Left colon (tissue), 2 donors: ENCODE data around the gene FOXC1. TPM values are rescaled to one million over a fixed set of nuclear protein-coding genes. Genes with fewer than 3 reads are reported as not detected.

Source experiments
- ATAC-seq: fragments of 200-7000 bp; cut with Tn5 transposase; one replicate; pipeline ENCODE4 v1.9.1; 2020; ENCODE audit warnings: mild to moderate bottlenecking, moderate library complexity
- DNase-seq, 2 donors: peaks; one replicate each; pipeline ENCODE4 v3.0.0-alpha.2; 2020
- intact Hi-C, 2 donors: fragments of 100-400 bp; cut with DNase I in 1 of 2; cut with micrococcal nuclease in 1 of 2; formaldehyde crosslinking; loops; one replicate each; pipeline versions ENCODE4 v1.11.2 to v1.14.0; 2022; cut with DNase I, micrococcal nuclease
- total RNA-seq, 2 donors: library from RNA; stranded (reverse); fragmentation: NEBNext Ultra II Directional; extraction: Animal tissue kit (Norgen Biotek cat#: 25700); gene quantifications; one replicate each; pipeline ENCODE4 v1.2.1, GENCODE V29; 2021
- donor health status: DM: no; HTN: no; CAD: no.
- donor health status: DM: yes; HTN: yes; CAD: no.

FOXC1 gene
- total RNA-seq, 2 donors from 2014 or later = 0.82 to 1.5 TPM

GRCh38 chr6:1596088-1596852, 13.4 kb upstream of the FOXC1 start:
- intact Hi-C loops = loop anchor here in 1 of 2 donors (5.0 to 10.0 kb wide), 3 partner anchors 601 to 1159 kb away; partner anchors contain the start of gene MYLK4
- ATAC-seq (peak; percentile 79), DNase-seq (peak in 1 of 2 donors; percentile 59)

- ATAC-seq (no peak), DNase-seq (no peak)
- intact Hi-C loops = loop anchor here in 1 of 2 donors (5.0 to 10.0 kb wide), 3 partner anchors 600 to 1158 kb away; partner anchors contain the start of gene MYLK4
Measured at GRCh38 chr6:1597121-1597744, 12.5 kb upstream of the FOXC1 start.

GRCh38 chr6:1597924-1598323, 11.8 kb upstream of the FOXC1 start:
- DNase-seq = no peak
- intact Hi-C loops = loop anchor here in 1 of 2 donors (5.0 to 10.0 kb wide), 3 partner anchors 599 to 1157 kb away; partner anchors contain the start of gene MYLK4

GRCh38 chr6:1598433-1598832, 11.3 kb upstream of the FOXC1 start:
- intact Hi-C loops = loop anchor here in 1 of 2 donors (5.0 to 10.0 kb wide), 3 partner anchors 599 to 1156 kb away; partner anchors contain the start of gene MYLK4

More at GRCh38 chr6:1597924-1598323, 11.8 kb upstream of the FOXC1 start:
- no peak for ATAC-seq

GRCh38 chr6:1598886-1599285, 10.8 kb upstream of the FOXC1 start:
- intact Hi-C loops = loop anchor here in 1 of 2 donors (5.0 to 10.0 kb wide), 3 partner anchors 598 to 1156 kb away; partner anchors contain the start of gene MYLK4
- no peak for DNase-seq
- no peak for ATAC-seq

More at GRCh38 chr6:1598433-1598832, 11.3 kb upstream of the FOXC1 start:
- ATAC-seq (no peak), DNase-seq (no peak)

- intact Hi-C loops = loop anchor here in 1 of 2 donors (5.0 to 10.0 kb wide), 3 partner anchors 598 to 1155 kb away; partner anchors contain the start of gene MYLK4
- ATAC-seq = no peak
Measured at GRCh38 chr6:1599469-1599868, 10.2 kb upstream of the FOXC1 start.

GRCh38 chr6:1600063-1600763, 9.5 kb upstream of the FOXC1 start:
- intact Hi-C loops = loop anchor here (5.0 to 10.0 kb wide), 4 partner anchors 505 to 1035 kb away; no protein-coding TSS in a partner anchor
- DNase-seq = no peak
- no peak for ATAC-seq

More at GRCh38 chr6:1599469-1599868, 10.2 kb upstream of the FOXC1 start:
- DNase-seq = no peak

GRCh38 chr6:1600764-1601157, 9.0 kb upstream of the FOXC1 start:
- intact Hi-C loops = loop anchor here (5.0 to 10.0 kb wide), 4 partner anchors 504 to 1034 kb away; no protein-coding TSS in a partner anchor
- no peak for ATAC-seq

GRCh38 chr6:1601158-1602048, 8.3 kb upstream of the FOXC1 start:
- DNase-seq (no peak), ATAC-seq (peak; percentile 44)
- intact Hi-C loops = loop anchor here (5.0 to 10.0 kb wide), 4 partner anchors 503 to 1033 kb away; no protein-coding TSS in a partner anchor

More at GRCh38 chr6:1600764-1601157, 9.0 kb upstream of the FOXC1 start:
- DNase-seq = no peak

- no peak for ATAC-seq
- intact Hi-C loops = loop anchor here (5.0 to 10.0 kb wide), 4 partner anchors 503 to 1033 kb away; no protein-coding TSS in a partner anchor
- no peak for DNase-seq
Measured at GRCh38 chr6:1602049-1602713, 7.5 kb upstream of the FOXC1 start.

- DNase-seq (no peak), ATAC-seq (peak; percentile 14)
- intact Hi-C loops = loop anchor here (5.0 to 10.0 kb wide), 4 partner anchors 501 to 1031 kb away; no protein-coding TSS in a partner anchor
Measured at GRCh38 chr6:1603708-1604107, 6.0 kb upstream of the FOXC1 start.

GRCh38 chr6:1604158-1605003, 5.3 kb upstream of the FOXC1 start:
- DNase-seq (peak in 1 of 2 donors; percentile 78), ATAC-seq (peak; percentile 87)
- intact Hi-C loops = loop anchor here (5.0 to 10.0 kb wide), 5 partner anchors 500 to 1033 kb away; no protein-coding TSS in a partner anchor

GRCh38 chr6:1605004-1605892, 4.5 kb upstream of the FOXC1 start:
- ATAC-seq = peak; percentile 28
- DNase-seq = no peak
- intact Hi-C loops = loop anchor here (5.0 to 10.0 kb wide), 4 partner anchors 500 to 1032 kb away; no protein-coding TSS in a partner anchor

GRCh38 chr6:1605893-1606779, 3.6 kb upstream of the FOXC1 start:
- intact Hi-C loops = loop anchor here (5.0 to 10.0 kb wide), 4 partner anchors 499 to 1031 kb away; no protein-coding TSS in a partner anchor
- DNase-seq (no peak), ATAC-seq (no peak)
